ENCODE measurements around the gene ARHGAP18.

- TF ChIP-seq TAF1 (IDR thresholded peaks at IDR 0.05; ENCODE audit: low read depth) (no peak), USF1 (IDR thresholded peaks at IDR 0.05) (no peak), YY1 (IDR thresholded peaks at IDR 0.05; ENCODE audit: low read depth) (no peak), REST (IDR thresholded peaks at IDR 0.05; ENCODE audit: low read depth) (no peak), EP300 (IDR thresholded peaks at IDR 0.05; ENCODE audit: borderline replicate concordance) (no peak), RAD21 (IDR thresholded peaks at IDR 0.05; ENCODE audit: low read depth) (no peak), TCF12 (IDR thresholded peaks at IDR 0.05; ENCODE audit: low read depth) (no peak), CEBPB (IDR thresholded peaks at IDR 0.05) (no peak), ZBTB7A (IDR thresholded peaks at IDR 0.05; ENCODE audit: low read depth) (no peak), EGR1 (IDR thresholded peaks at IDR 0.05) (no peak), FOXM1 (IDR thresholded peaks at IDR 0.05; ENCODE audit: borderline replicate concordance, low read depth) (no peak), NFIC (IDR thresholded peaks at IDR 0.05) (no peak)
- TF ChIP-seq, protein P1, sequence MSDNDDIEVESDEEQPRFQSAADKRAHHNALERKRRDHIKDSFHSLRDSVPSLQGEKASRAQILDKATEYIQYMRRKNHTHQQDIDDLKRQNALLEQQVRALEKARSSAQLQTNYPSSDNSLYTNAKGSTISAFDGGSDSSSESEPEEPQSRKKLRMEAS (IDR thresholded peaks at IDR 0.05), result no peak
Observed at GRCh38 chr6:129603741-129604140, 106.2 kb downstream of the ARHGAP18 start.
